GM23338 (cell line): ENCODE results near the gene SLFN12L. TPM values are rescaled to one million over a fixed set of nuclear protein-coding genes. Genes with fewer than 3 reads are reported as not detected.

Experiments
- ATAC-seq: fragments of 200-7000 bp; cut with Tn5 transposase; 3 replicates; pipeline ENCODE4 v1.9.1; 2020
- DNase-seq: peaks from one replicate; pipeline ENCODE4 v3.0.0-alpha.2; 2015; ENCODE audit warnings: low spot score
- H2AFZ ChIP-seq: fragments of 200-600 bp; sonication (generic); 2 replicates; pipeline ENCODE4 v1.8.0; 2016; ENCODE audit warnings: antibody characterized with exemption, mild to moderate bottlenecking, moderate library complexity
- H3F3A ChIP-seq: fragments of 200-600 bp; sonication (generic); replicated peaks from 2 replicates; pipeline ENCODE4 v1.8.0; 2017; ENCODE audit warnings: antibody characterized with exemption, mixed run types, low read depth
- H3K27ac ChIP-seq: fragments of 200-600 bp; sonication (generic); 2 replicates; pipeline ENCODE4 v1.6.1; 2016; ENCODE audit warnings: low read depth
- H3K27me3 ChIP-seq: fragments of 200-600 bp; sonication (generic); 2 replicates; pipeline ENCODE4 v1.8.0; 2016; ENCODE audit warnings: mild to moderate bottlenecking, mixed run types, moderate library complexity; ENCODE audit not compliant: insufficient read depth
- H3K36me3 ChIP-seq: fragments of 200-600 bp; sonication (generic); 2 replicates; pipeline ENCODE4 v1.8.0; 2016; ENCODE audit warnings: mild to moderate bottlenecking; ENCODE audit not compliant: insufficient read depth
- H3K4me1 ChIP-seq: fragments of 200-600 bp; sonication (generic); 2 replicates; pipeline ENCODE4 v1.8.0; 2016; ENCODE audit warnings: mild to moderate bottlenecking, moderate library complexity; ENCODE audit not compliant: insufficient read depth
- H3K4me2 ChIP-seq: fragments of 200-600 bp; sonication (generic); 2 replicates; pipeline ENCODE4 v1.7.1; 2017; ENCODE audit warnings: mixed run types
- H3K4me3 ChIP-seq: fragments of 200-600 bp; sonication (generic); 2 replicates; pipeline ENCODE4 v1.6.1; 2016; ENCODE audit warnings: mixed run types
- H3K79me2 ChIP-seq: fragments of 200-600 bp; sonication (generic); replicated peaks from 2 replicates; pipeline ENCODE4 v1.8.0; 2017; ENCODE audit warnings: mild to moderate bottlenecking; ENCODE audit not compliant: insufficient read depth
- H3K9me2 ChIP-seq: fragments of 200-600 bp; sonication (generic); 2 replicates; pipeline ENCODE4 v1.8.0; 2017; ENCODE audit not compliant: insufficient read depth
- H4K20me1 ChIP-seq: fragments of 200-600 bp; sonication (generic); replicated peaks from 2 replicates; pipeline ENCODE4 v1.8.0; 2017; ENCODE audit warnings: mild to moderate bottlenecking; ENCODE audit not compliant: insufficient read depth
- H3K27ac Mint-ChIP-seq: 2 replicates; pipeline ENCODE4 v1.8.0; 2020; ENCODE audit warnings: inconsistent platforms, mild to moderate bottlenecking, moderate library complexity, mixed read lengths
- H3K27me3 Mint-ChIP-seq: 3 replicates; pipeline ENCODE4 v1.8.0; 2022; ENCODE audit warnings: low read depth, mild to moderate bottlenecking, moderate library complexity, mixed read lengths, inconsistent platforms; ENCODE audit not compliant: insufficient read depth, poor library complexity
- H3K36me3 Mint-ChIP-seq: 3 replicates; pipeline ENCODE4 v1.8.0; 2021; ENCODE audit warnings: low read depth, mild to moderate bottlenecking, inconsistent platforms, moderate library complexity, mixed read lengths
- H3K4me1 Mint-ChIP-seq: 3 replicates; pipeline ENCODE4 v1.8.0; 2020; ENCODE audit warnings: mild to moderate bottlenecking, inconsistent platforms, mixed read lengths
- H3K4me3 Mint-ChIP-seq: 3 replicates; pipeline ENCODE4 v1.8.0; 2021; ENCODE audit warnings: moderate library complexity, mild to moderate bottlenecking, inconsistent platforms, mixed read lengths
- H3K9me3 Mint-ChIP-seq: 3 replicates; pipeline ENCODE4 v1.8.0; 2020; ENCODE audit warnings: moderate library complexity, mild to moderate bottlenecking, inconsistent platforms, mixed read lengths
- CREB1 ChIP-seq: fragments of 250-450 bp; sonication (Bioruptor Pico); IDR thresholded peaks from 2 replicates; pipeline ENCODE4 v1.5.0; 2020; ENCODE audit warnings: low read depth, mild to moderate bottlenecking, moderate library complexity
- CTCF ChIP-seq, 2 experiments: fragments of 200-600 bp in 1 of 2; sonication (generic) in 1 of 2; conservative IDR thresholded peaks; 2 replicates each; pipeline versions ENCODE4 v1.5.1 to v1.6.1; 2016 to 2017; ENCODE audit warnings: antibody characterized with exemption in 2 of 2, low read depth in 2 of 2, mild to moderate bottlenecking in 2 of 2, moderate library complexity in 1 of 2
- ETS1 ChIP-seq: IDR thresholded peaks from 2 replicates; pipeline ENCODE4 v1.6.1; 2016; ENCODE audit warnings: antibody characterized with exemption
- EZH2 ChIP-seq: fragments of 200-600 bp; sonication (generic); IDR thresholded peaks from one replicate; pipeline ENCODE4 v1.8.0; 2017; ENCODE audit warnings: antibody characterized with exemption, mild to moderate bottlenecking, low read depth; ENCODE audit not compliant: unreplicated experiment
- JUNB ChIP-seq: IDR thresholded peaks from one replicate; pipeline ENCODE4 v1.6.1; 2016; ENCODE audit warnings: antibody characterized with exemption; ENCODE audit not compliant: unreplicated experiment
- NANOG ChIP-seq: IDR thresholded peaks from 2 replicates; pipeline ENCODE4 v1.6.1; 2016; ENCODE audit warnings: antibody characterized with exemption, borderline replicate concordance
- POLR2AphosphoS5 ChIP-seq: IDR thresholded peaks from 2 replicates; pipeline ENCODE4 v1.6.1; 2016; ENCODE audit warnings: antibody characterized with exemption, low read depth
- REST ChIP-seq: IDR thresholded peaks from one replicate; pipeline ENCODE4 v1.6.1; 2018; ENCODE audit warnings: antibody characterized with exemption; ENCODE audit not compliant: unreplicated experiment
- STAT1 ChIP-seq: IDR thresholded peaks from one replicate; pipeline ENCODE4 v1.6.1; 2016; ENCODE audit warnings: antibody characterized with exemption; ENCODE audit not compliant: unreplicated experiment
- ZNF114 ChIP-seq: fragments of 250-450 bp; sonication (Bioruptor Pico); IDR thresholded peaks from 2 replicates; pipeline ENCODE4 v1.5.0; 2020; ENCODE audit warnings: mild to moderate bottlenecking, moderate library complexity
- ZNF331 ChIP-seq: fragments of 250-450 bp; sonication (Bioruptor Pico); IDR thresholded peaks from 2 replicates; pipeline ENCODE4 v1.5.0; 2020; ENCODE audit warnings: low read depth, mild to moderate bottlenecking, moderate library complexity
- ZNF462 ChIP-seq: fragments of 250-450 bp; sonication (Bioruptor Pico); IDR thresholded peaks from 2 replicates; pipeline ENCODE4 v1.5.0; 2020; ENCODE audit warnings: mild to moderate bottlenecking, moderate library complexity
- polyA plus RNA-seq: library from polyadenylated mRNA; unstranded; fragments of >200 nt; fragmentation: Nextera tagmentation; extraction: Ambion mirVana; gene quantifications from 2 replicates; pipeline ENCODE4 v1.2.1, GENCODE V29; 2016
- total RNA-seq: library from RNA; depleted of rRNA; stranded (reverse); fragments of >200 nt; shearing (Covaris generic); gene quantifications from 2 replicates; pipeline ENCODE4 v1.2.3, GENCODE V29; 2014

Gene SLFN12L
- total and polyA plus RNA-seq, 2 experiments from 2014 or later, result not detected

- Mint-ChIP-seq H3K4me1 (peaks cover 59% of the 10 kb centered on the region), H3K9me3 (no peaks in the 10 kb centered on the region), H3K27ac (no peak overlapping the region)
Measured at GRCh38 chr17:35429702-35430101, 107.8 kb downstream of the SLFN12L start.

More at GRCh38 chr17:35429702-35430101, 107.8 kb downstream of the SLFN12L start:
- H4K20me1 ChIP-seq, result peaks cover 8% of the 10 kb centered on the region
- TF ChIP-seq CTCF (conservative IDR thresholded peaks at IDR 0.05; ENCODE audit: low read depth in 2 of 2) (no peak), NANOG (no peak), REST (no peak), EZH2 (no peak), ETS1 (no peak), POLR2AphosphoS5 (no peak), JUNB (no peak), ZNF331 (no peak), ZNF462 (CRISPR knock-in tag) (no peak), CREB1 (CRISPR knock-in tag) (no peak), ZNF114 (CRISPR knock-in tag) (no peak), STAT1 (no peak)
- H3K79me2 ChIP-seq, result no peaks in the 10 kb centered on the region; the same call in 1 of the 2 replicates
- H3K9me2 ChIP-seq, result no peaks in the 10 kb centered on the region
- Mint-ChIP-seq H3K4me3 (no peak overlapping the region; the same call in 2 of the 3 replicates), H3K27me3 (peaks cover 36% of the 10 kb centered on the region), H3K36me3 (no peaks in the 10 kb centered on the region)
- H3F3A ChIP-seq, result no peaks in the 10 kb centered on the region
- no peak overlapping the region for H2AFZ ChIP-seq
- no peak overlapping the region for H3K4me3 ChIP-seq
- H3K4me1 ChIP-seq, result peaks cover 28% of the 10 kb centered on the region
- no peak overlapping the region for H3K27ac ChIP-seq
- H3K4me2 ChIP-seq, result no peak overlapping the region
- peaks cover 58% of the 10 kb centered on the region for H3K27me3 ChIP-seq
- ATAC-seq (no peak), DNase-seq (no peak)
- H3K36me3 ChIP-seq, result no peaks in the 10 kb centered on the region
